Mucosa of gallbladder (tissue), 1 donor: Measurements from ENCODE around the gene DGUOK. TPM values are rescaled to one million over a fixed set of nuclear protein-coding genes. Genes with fewer than 3 reads are reported as not detected.
"Not testable (repeated sequence)": the region's sequence is repeated elsewhere in the genome, so short reads cannot be mapped to it uniquely, and the experiment has no call there.

Experiments
- DNase-seq: peaks from one replicate; pipeline ENCODE4 v3.0.0-alpha.2; 2020; ENCODE audit warnings: low spot score
- total RNA-seq: library from RNA; stranded (reverse); gene quantifications from one replicate; pipeline ENCODE4 v1.2.1, GENCODE V29; 2021
- donor health status: DM: no; HTN: no; CAD: no.

DGUOK gene
- total RNA-seq, 1 donor from 2014 or later = 45.4 TPM

- DNase-seq = no peak
These were observed 5.8 kb upstream of the DGUOK start for GRCh38 chr2:73920577-73921545.

GRCh38 chr2:73921581-73921980 is 5.1 kb upstream of the DGUOK start:
- DNase-seq = no peak

- no peak for DNase-seq
These were observed 4.0 kb upstream of the DGUOK start for GRCh38 chr2:73922681-73923080.

- DNase-seq = no peak
These were observed 1.5 kb upstream of the DGUOK start for GRCh38 chr2:73925033-73925704.

DNA sequence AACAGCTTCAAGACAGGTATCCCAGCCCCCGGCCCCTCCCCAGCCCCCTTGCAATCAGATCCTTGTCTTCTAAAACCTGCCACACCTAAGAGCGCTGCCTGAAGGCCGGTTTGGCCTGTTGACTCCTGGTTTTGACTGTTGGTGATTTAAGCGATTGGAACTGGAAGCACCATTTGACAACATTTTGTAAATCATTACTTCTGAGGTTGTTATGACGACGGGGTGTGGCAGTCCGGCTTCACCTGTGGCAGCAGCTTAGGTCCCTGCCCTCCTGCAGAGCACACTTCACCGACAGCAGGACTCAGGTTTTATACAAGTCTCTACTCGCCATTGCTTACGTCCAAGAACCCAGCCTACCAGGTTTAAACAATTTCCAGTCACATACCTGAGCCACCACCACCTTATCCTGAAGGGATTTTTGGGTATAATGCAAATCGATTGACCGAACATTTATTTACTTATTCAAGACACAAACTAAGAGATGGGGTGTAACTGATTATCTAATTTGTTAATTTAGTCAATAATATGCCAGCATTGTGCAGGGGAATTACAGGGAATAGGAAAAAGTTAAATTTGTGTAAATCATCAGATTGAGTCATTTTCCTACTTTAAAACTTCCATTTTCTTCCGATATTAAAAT is 707 bp upstream of the DGUOK start:
- peak; percentile 85 for DNase-seq

GRCh38 chr2:73927344-73927743 is 664 bp downstream of the DGUOK start:
- DNase-seq = no peak

- no peak for DNase-seq
These were observed 2.3 kb downstream of the DGUOK start for GRCh38 chr2:73928963-73929347.

DNA sequence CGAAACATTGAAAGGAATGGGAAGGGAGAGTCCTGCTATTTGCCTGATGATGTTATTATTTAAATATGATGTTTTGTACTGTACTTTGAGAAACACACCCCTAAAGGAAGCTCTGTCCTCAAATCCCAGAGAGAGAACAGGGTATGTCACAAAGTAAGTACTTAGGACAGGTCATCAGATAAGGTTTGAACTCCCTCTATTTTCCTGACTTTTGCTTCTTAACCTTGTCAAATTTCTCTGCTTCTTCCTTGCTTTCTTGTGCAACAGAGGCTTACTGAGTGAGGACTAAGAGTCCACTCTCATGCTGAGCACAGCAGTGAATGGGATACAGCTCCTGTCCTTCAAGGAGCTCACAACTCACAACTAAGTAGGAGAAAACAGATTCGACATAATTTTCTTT is 3.7 kb downstream of the DGUOK start:
- DNase-seq = no peak

DNA sequence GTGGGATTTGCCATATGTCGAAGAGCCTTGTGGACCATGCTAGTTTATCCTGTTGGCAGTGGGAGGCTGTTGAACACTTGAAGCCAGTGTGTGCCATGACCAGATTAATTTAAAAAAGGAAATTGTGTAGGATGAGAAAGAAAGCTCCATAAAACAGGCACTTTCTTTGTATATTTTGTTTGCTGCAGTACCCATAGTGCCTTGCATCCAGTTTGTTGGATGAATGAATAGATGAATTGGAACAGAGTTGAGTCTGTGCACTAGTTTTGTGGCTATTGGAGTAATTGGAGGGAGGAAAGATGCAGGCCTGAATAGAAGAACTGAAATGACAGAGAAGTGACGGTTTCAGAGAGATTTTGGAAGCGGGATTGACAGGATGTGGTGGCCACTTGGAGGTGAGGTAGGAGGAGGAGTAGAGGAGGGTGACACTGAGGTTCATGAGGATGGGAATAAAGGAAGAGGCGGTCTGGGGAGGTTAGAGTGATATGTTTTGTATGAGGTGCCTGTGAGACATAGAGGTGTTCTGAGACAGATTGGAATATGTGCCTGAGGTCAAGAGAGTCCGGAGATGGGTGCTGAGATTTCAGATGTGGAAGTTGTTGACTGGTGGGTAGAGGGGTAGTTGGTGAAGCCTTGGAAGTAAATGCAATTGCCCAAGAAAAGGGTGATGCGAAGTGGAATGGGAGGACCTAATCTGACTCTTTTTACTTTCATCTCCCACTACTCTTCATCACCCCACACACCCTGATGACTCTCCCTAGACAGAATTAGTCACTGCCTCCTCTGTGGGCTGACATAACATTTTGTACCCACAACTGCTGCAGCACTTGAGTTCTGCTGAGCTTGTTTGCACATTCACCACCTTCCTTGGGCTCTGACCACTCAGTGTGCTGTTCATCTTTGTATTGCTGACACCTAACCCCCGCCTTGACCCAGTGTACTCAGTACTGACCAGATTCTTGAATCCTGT is 5.1 kb downstream of the DGUOK start:
- no peak for DNase-seq

GRCh38 chr2:73933194-73933593 is 6.5 kb downstream of the DGUOK start:
- no peak for DNase-seq

DNA sequence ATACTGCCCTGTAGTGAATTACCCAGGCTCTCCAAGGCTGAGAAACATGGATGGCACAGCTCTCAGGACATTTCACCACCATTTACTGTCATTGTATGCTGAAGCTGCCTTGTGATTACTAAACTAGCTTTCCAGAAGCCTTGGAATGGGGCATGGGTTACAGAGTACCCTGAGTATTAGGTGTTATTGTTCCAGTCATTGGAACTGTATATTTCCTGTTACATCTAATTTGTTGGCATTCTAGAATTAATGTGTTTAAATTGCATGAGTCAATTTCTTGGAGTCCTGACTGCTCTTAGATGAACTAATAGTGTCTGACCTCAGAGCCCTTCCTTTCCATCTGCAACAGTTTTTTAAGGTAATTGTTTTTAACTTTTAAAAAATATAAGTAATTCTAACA is 9.0 kb downstream of the DGUOK start:
- DNase-seq = no peak

DNA sequence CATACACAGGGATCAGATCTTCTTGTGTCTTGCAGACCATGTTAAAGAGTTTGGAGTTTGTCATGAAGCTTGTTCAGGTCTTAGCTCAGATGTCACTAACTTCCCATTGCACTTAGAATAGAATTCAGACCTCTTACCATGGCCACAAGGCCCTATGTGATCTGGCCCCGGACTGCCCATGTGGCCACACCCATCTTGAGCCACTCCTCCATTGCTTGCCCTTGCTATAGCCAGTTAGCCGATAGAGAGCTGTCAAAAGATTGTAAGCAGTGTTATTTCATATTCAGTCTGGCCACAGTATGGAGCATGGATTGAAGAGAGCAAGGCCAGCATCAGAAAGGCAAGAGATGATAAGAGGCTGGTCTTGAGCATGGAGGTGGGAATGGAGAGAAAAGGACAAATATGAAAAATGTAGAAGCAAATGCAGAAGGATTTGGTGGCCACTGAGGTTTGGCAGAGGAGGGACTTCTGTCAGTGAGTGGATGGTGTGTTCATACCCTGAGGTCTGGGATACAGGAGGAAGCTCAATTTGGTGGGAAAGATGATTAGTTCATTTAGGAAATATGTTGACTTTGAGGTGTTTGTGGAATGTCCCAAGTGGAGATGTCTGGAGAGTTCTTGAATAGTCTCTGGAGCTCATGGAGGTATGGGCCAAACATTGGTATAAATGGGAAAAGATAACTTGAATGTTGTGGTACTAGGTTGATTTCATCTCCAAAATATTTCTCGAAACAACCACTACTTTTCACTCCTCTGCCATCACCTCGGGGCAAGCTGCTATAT is 10.6 kb downstream of the DGUOK start:
- no peak for DNase-seq

DNA sequence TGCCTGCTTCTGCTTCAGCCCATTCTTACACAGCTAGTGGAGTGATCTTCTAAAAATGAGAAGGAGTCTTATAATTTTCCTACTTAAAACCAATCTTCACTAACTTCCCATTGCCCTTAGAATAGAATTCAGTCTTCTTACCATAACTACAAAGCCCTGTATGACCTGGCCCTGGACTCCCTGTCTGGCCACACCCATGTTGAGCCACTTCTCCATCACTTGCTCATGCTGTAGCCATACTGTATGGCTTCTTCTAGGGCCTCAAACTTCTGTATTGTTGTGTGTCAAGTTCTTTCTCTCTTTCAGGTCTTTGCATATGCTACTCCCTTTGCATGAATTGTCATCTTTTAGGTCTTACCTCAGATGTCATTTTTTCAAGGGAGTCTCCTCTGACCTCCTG is 11.2 kb downstream of the DGUOK start:
- no peak for DNase-seq

DNA sequence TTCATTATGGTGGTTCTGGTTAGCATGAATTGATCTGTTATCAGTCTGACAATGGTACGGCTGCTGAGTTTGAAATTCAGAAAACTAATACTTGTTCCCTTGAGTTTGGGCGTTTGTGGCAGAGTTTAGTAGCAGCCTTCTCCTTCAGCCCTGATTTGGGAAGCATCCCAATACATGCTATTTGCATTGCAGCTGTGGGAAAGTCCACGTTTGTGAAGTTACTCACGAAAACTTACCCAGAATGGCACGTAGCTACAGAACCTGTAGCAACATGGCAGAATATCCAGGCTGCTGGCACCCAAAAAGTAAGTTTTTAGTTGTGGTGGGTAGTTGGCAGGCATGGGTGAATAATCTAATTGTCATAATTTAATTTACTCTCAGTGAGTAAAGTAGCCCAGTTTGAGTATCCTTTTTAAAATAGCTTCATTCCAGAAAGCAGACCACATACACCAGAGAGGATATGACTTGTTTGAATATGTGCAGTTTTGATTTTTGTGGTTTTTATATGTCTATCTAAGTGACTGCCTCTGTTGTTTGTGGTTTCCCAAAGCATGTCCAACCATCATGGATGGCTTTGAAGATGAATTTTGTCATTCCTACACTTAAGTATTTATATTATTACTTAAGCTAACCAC is 12.2 kb downstream of the DGUOK start:
- DNase-seq = no peak

GRCh38 chr2:73939419-73939818 is 12.7 kb downstream of the DGUOK start:
- no peak for DNase-seq

DNA sequence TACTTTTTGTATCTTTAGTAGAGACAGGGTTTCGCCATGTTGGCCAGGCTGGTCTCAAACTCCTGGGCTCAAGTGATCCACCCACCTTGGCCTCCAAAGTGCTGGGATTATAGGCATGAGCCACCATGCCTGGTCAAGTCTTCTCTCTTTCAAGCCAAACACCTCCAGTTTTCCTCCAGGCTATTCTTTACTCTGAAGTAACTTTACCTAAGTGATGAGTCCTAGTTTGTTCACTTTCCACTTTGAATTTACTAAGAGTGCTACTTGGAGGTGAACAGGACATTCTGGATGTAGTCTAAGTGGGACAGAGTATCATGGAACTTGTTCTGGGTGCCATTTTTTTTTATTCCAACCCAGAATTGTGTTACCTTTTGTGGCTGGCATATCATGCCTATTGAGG is 13.4 kb downstream of the DGUOK start:
- DNase-seq = not testable (repeated sequence)

DNA sequence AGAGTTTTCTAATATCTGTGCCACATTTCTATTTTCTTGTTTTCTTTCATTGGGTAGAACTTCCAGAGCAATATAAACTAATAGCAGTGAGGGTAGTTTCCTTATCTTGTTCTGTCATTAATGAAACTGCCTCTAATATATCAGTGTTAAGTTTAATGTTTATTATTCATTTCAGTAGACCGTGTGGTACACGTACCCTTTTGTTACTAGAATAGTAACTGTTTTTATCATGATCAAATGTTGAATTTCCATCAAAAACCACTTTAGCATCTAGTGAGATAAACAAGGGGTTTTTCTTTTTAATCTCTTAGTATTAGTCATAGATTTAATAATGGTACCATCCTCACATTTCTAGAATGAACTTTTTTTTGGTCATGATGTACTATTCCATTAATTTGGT is 16.0 kb downstream of the DGUOK start:
- DNase-seq = no peak

- no peak for DNase-seq
These were observed 18.0 kb downstream of the DGUOK start for GRCh38 chr2:73944714-73945113.

GRCh38 chr2:73946215-73946614 is 19.5 kb downstream of the DGUOK start:
- no peak for DNase-seq

DNA sequence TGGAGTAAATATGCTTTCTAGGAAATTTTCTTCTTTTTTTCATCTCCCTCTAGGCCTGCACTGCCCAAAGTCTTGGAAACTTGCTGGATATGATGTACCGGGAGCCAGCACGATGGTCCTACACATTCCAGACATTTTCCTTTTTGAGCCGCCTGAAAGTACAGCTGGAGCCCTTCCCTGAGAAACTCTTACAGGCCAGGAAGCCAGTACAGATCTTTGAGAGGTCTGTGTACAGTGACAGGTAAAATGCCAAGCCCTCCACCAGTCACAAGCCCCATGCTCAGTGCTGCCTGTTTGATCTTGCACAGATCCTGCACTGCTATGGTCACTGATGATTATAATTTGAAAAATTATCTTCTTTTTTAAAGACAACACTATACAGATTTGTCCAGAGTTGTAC is 20.0 kb downstream of the DGUOK start:
- DNase-seq = no peak
